ENCODE measurements around the gene PRR15L. TPM values are rescaled to one million over a fixed set of nuclear protein-coding genes. Genes with fewer than 3 reads are reported as not detected.

The PRR15L gene
- total RNA-seq, 1 donor from 2014 or later: 2.2 TPM

GRCh38 chr17:47998044-47998443 is 40.4 kb upstream of the PRR15L start:
- no peak overlapping the region for H3K27ac ChIP-seq
- H3K36me3 ChIP-seq: no peaks in the 10 kb centered on the region
- intact Hi-C loops (cut with DNase I): no loop called here
- H3K9me3 ChIP-seq: no peaks in the 10 kb centered on the region
- H3K4me1 ChIP-seq: peaks cover 10% of the 10 kb centered on the region
- DNase-seq (ENCODE audit: extremely low spot score in 2 of 2): no peak
- TF ChIP-seq CTCF (IDR thresholded peaks at IDR 0.05) (no peak), POLR2A (IDR thresholded peaks at IDR 0.05) (no peak), POLR2AphosphoS5 (IDR thresholded peaks at IDR 0.05; ENCODE audit: insufficient read depth in 1 of 2, low read depth in 1 of 2) (no peak)
- H3K27me3 ChIP-seq: no peaks in the 10 kb centered on the region
- H3K4me3 ChIP-seq: no peak overlapping the region

GRCh38 chr17:47997586-47997985 is 39.9 kb upstream of the PRR15L start:
- no peak overlapping the region for H3K4me3 ChIP-seq
- intact Hi-C loops (cut with DNase I): no loop called here
- TF ChIP-seq CTCF (IDR thresholded peaks at IDR 0.05) (no peak), POLR2A (IDR thresholded peaks at IDR 0.05) (no peak), POLR2AphosphoS5 (IDR thresholded peaks at IDR 0.05; ENCODE audit: insufficient read depth in 1 of 2, low read depth in 1 of 2) (no peak)
- DNase-seq (ENCODE audit: extremely low spot score in 2 of 2): no peak
- no peaks in the 10 kb centered on the region for H3K9me3 ChIP-seq
- no peak overlapping the region for H3K27ac ChIP-seq
- H3K27me3 ChIP-seq: no peaks in the 10 kb centered on the region
- H3K4me1 ChIP-seq: peaks cover 6% of the 10 kb centered on the region
- H3K36me3 ChIP-seq: no peaks in the 10 kb centered on the region

GRCh38 chr17:47996201-47996600 is 38.5 kb upstream of the PRR15L start:
- DNase-seq (ENCODE audit: extremely low spot score in 2 of 2): no peak

GRCh38 chr17:47995241-47995935 is 37.7 kb upstream of the PRR15L start:
- TF ChIP-seq CTCF (IDR thresholded peaks at IDR 0.05): no peak
- no peak for TF ChIP-seq POLR2AphosphoS5 (IDR thresholded peaks at IDR 0.05; ENCODE audit: insufficient read depth in 1 of 2, low read depth in 1 of 2)
- no peak for TF ChIP-seq POLR2A (IDR thresholded peaks at IDR 0.05)
- DNase-seq (ENCODE audit: extremely low spot score in 2 of 2): no peak
- Histone ChIP-seq H3K4me3 (no peak overlapping the region), H3K36me3 (no peaks in the 10 kb centered on the region), H3K9me3 (no peaks in the 10 kb centered on the region), H3K27ac (no peak overlapping the region), H3K27me3 (no peaks in the 10 kb centered on the region), H3K4me1 (no peaks in the 10 kb centered on the region)
- intact Hi-C loops (cut with DNase I): no loop called here

More at GRCh38 chr17:47996201-47996600, 38.5 kb upstream of the PRR15L start:
- Histone ChIP-seq H3K4me3 (no peak overlapping the region), H3K27me3 (no peaks in the 10 kb centered on the region), H3K36me3 (no peaks in the 10 kb centered on the region), H3K9me3 (no peaks in the 10 kb centered on the region), H3K4me1 (no peaks in the 10 kb centered on the region), H3K27ac (no peak overlapping the region)
- intact Hi-C loops (cut with DNase I): no loop called here
- TF ChIP-seq CTCF (IDR thresholded peaks at IDR 0.05) (no peak), POLR2A (IDR thresholded peaks at IDR 0.05) (no peak), POLR2AphosphoS5 (IDR thresholded peaks at IDR 0.05; ENCODE audit: insufficient read depth in 1 of 2, low read depth in 1 of 2) (no peak)

GRCh38 chr17:47994724-47995123 is 37.0 kb upstream of the PRR15L start:
- Histone ChIP-seq H3K27me3 (no peaks in the 10 kb centered on the region), H3K36me3 (no peaks in the 10 kb centered on the region), H3K4me3 (no peak overlapping the region), H3K27ac (no peak overlapping the region), H3K4me1 (no peaks in the 10 kb centered on the region), H3K9me3 (no peaks in the 10 kb centered on the region)
- intact Hi-C loops (cut with DNase I): no loop called here
- DNase-seq (ENCODE audit: extremely low spot score in 2 of 2): no peak
- TF ChIP-seq POLR2AphosphoS5 (IDR thresholded peaks at IDR 0.05; ENCODE audit: insufficient read depth in 1 of 2, low read depth in 1 of 2) (no peak), POLR2A (IDR thresholded peaks at IDR 0.05) (no peak)
